ENCODE measurements around the gene WBP2.
"Not testable (repeated sequence)": the region's sequence is repeated elsewhere in the genome, so short reads cannot be mapped to it uniquely, and the experiment has no call there.

The WBP2 gene

DNA sequence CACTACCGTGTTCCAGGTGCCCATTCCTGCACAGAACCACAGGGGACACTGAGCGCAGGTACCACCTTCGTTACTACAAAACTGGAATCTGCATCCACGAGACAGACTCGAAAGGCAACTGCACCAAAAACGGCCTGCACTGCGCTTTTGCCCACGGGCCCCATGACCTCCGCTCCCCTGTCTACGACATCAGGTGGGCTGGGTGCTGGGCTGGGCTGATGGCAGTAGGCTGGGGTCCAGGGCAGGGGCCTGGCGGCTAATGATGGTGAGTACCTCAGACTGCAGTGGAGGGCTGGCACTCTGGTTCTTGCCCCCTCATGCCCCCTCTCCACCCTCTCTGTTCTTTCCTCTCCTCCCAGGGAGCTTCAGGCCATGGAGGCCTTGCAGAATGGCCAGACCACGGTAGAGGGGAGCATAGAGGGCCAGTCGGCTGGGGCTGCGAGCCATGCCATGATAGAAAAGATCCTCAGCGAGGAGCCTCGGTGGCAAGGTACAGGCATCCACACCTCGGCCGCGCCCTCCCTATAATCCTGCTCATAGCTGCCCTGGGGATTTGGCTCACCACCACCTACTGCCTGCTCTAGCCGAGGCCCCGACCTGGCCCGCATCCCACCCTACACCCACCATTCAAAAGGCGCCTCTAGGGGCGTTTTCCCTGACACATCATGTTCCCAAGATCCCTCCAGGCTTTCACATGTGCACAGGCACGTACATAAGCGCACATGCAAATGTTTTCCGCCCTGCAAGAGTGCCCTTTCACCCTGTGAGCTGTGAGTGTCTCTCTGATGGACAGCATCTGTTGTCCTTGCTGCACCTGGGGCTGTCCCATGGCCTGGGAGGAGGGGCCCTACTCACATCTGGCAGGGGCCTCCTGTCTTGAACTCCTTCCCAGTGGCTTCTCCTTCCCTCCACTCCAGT is 42.8 kb downstream of the WBP2 start:
- DNase-seq = no peak

- DNase-seq = no peak
Measured at GRCh38 chr17:75811174-75811573, 44.0 kb downstream of the WBP2 start.

- DNase-seq = not testable (repeated sequence)
Measured at GRCh38 chr17:75810756-75811155, 44.4 kb downstream of the WBP2 start.

DNA sequence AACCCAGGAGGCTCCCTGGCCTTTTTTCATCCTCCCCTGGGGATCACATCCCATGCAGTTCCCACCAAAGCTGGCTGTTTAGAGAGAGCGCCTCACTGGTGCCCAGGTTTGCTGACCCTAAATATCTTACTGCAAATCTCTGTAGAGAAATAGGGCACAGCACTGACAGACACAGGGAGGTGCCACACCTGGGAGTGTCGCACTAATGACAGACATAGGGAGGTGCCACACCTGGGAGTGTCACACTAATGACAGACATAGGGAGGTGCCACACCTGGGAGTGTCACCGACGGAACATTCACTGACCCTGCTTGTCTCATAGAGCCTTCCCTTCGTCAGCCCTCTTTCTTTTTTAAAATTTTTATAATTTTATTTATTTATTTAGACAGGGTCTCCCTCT is 44.9 kb downstream of the WBP2 start:
- DNase-seq = no peak

GRCh38 chr17:75809631-75810111 is 45.5 kb downstream of the WBP2 start:
- DNase-seq = no peak

DNA sequence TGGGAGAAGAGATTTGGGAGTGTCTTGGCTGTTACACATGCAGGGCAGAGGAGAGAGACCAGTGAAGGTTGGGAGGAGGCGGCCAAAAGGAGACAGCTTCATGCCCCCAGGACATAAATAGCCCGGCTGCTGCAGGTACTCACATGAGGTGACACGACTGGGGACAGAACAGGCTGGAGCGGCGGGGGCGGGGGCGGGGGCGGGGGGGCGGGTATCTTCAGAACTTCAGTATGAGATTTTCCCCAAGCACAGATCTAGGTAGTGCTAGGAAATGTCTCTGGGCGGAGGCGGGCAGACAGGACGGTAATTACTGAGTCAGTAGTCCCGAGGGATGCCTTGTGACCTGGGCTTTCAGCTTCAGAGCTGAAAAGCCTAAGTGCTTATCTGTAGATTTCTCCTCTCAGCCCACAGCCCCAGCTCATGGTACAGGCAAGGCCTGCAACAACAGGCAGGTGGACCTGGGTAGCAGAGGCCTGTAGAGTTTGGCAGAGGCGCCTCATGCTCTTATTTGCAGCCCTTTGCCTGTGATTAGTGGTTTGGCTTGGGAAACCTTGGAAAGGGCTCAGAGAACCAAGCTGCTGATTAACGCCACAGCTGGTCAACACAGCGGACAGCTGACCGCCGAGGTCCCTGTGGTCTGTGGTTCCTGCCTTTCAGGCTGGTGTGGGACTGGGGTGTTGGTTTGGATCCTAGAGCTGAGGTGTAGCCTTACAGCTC is 46.1 kb downstream of the WBP2 start:
- no peak for DNase-seq

DNA sequence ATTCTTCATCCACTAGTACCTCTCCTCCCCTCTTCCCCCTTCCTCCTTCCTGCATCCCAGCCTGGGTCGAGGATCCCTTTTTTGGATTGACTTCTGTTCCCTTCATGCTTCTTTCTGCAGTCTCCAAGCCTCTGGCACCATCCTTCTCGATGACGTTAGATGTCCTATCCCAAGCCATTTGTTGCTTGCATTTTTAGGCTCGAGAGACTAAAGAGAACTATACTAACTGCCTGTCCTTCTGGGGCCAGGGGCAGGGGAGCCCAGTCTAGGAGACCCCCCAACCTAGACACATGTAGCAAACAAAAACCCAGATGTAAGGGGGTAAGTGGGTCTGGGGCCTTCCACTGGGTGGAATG is 46.6 kb downstream of the WBP2 start:
- no peak for DNase-seq

GRCh38 chr17:75807861-75808260 is 47.3 kb downstream of the WBP2 start:
- DNase-seq = no peak

DNA sequence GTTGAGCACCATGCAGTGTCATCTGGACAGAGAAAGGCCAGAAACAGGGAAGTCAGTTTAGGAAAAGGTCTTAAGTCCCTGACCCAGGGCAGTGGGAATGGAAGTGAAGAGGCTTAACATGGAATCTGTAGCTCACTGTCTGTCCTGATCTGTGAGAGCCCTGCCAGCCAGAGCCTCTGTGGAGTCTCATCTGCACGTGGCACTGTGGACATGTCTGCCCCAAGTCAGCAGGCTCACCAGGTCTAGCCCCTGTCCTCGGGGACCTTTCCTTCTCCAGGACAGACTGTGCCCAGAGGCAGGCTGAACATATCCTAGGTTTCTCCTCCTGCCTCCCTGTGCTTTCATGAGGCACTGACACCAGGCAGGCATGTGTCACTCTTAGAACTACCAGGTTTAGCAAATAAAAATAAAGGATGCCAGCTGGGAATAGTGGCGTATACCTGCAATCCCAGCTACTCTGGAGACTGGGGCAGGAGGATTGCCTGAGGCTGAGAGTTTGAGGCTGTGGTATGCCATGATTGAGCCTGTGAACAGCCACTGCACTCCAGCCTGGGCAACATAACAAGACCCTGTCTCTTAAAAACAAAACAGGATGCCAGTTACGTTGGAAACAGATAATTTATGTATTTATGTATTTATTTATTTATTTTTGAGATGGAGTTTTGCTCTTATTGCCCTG is 48.2 kb downstream of the WBP2 start:
- no peak for DNase-seq

GRCh38 chr17:75803883-75804282 is 51.3 kb downstream of the WBP2 start:
- DNase-seq = no peak

DNA sequence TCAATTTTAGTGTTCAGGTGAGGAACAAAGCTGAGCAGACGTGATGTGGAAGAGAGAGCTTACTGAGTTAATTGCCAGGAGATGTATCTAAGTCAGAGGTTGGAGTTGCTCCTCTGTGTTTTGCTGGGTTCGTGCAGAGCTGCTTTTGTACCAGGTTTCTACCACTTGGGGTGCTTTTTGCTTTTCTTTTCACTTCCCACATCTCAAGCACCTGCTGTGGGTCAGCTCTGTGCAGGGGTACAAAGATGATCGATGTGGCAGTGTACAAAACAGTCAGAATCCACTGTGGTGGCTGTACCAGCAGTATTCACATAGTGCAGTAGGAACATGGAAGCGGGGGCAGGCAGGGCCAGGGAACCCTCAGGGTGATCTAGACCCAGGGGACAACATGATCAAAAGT is 55.7 kb downstream of the WBP2 start:
- DNase-seq = no peak

DNA sequence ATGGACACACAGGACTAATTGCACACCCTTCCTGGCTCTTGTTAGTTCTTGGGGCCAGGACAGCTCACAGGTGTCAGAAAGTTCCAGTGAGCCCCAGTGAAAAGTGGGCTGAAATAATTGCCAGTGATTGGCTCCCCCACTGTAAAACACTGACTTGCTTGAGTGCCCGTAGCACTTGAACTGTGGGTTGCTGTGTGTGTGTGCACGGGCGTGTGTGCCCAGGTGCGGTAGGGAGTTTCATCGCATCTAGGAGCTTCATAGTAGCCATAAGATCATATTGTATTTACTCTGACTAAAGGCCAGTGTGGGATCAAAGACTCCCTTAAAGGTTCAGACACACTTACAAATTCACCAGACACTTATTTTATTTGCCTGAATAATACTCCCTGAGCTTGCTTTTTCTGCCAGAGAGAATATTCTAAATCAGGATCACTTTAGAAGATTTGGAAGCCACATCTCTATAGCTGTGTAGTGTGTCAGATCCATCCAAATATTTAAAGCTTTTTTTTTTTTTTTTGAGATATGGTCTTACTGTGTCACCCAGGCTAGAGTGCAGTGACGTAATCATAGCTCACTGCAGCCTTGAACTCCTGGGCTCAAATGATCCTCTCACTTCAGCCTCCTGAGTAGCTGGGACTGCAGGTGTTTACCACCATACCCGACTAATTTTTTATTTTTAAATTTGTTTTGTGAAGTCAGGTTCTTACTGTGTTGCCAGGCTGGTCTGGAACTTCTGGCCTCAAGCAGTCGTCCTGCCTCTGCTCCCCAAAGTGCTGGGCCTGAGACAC is 59.1 kb downstream of the WBP2 start:
- no peak for DNase-seq
